Natural killer cell (primary cell): ENCODE data around the gene PCK2. TPM values are rescaled to one million over a fixed set of nuclear protein-coding genes. Genes with fewer than 3 reads are reported as not detected.
A peak's percentile ranks its signal among the peaks of the same experiment; 100 is the strongest.

Source experiments
- ATAC-seq, 3 donors: fragments of 150-1000 bp in 2 of 3; fragments of 200-7000 bp in 1 of 3; cut with Tn5 transposase; 1 replicate in 1 of 3; 2 replicates in 2 of 3; pipeline ENCODE4 v1.10.0; 2021; ENCODE audit warnings: mild to moderate bottlenecking in 2 of 3, moderate library complexity in 2 of 3
- DNase-seq, 2 donors: peaks; one replicate each; pipeline versions ENCODE4 v3.0.0 to v3.0.0-alpha.2; 2013 to 2021; ENCODE audit warnings: mixed read lengths in 1 of 2
- H3K27ac ChIP-seq: one replicate; pipeline ENCODE4 v1.5.1; 2013; ENCODE audit warnings: mild to moderate bottlenecking, low read length
- H3K27me3 ChIP-seq: one replicate; pipeline ENCODE4 v1.6.1; 2013; ENCODE audit warnings: low read length; ENCODE audit not compliant: control insufficient read depth, insufficient read depth
- H3K36me3 ChIP-seq: one replicate; pipeline ENCODE4 v1.6.1; 2013; ENCODE audit warnings: low read length; ENCODE audit not compliant: control insufficient read depth, insufficient read depth
- H3K4me1 ChIP-seq: one replicate; pipeline ENCODE4 v1.6.1; 2013; ENCODE audit warnings: low read length; ENCODE audit not compliant: control insufficient read depth, insufficient read depth
- H3K4me3 ChIP-seq: one replicate; pipeline ENCODE4 v1.5.1; 2013; ENCODE audit warnings: low read length
- H3K9me3 ChIP-seq: one replicate; pipeline ENCODE4 v1.6.1; 2013; ENCODE audit warnings: low read length; ENCODE audit not compliant: control insufficient read depth, insufficient read depth
- H3K27ac Mint-ChIP-seq, 2 donors: one replicate each; pipeline ENCODE4 v1.8.0; 2022; ENCODE audit warnings: mild to moderate bottlenecking in 2 of 2, mixed read lengths in 2 of 2, moderate library complexity in 1 of 2
- H3K27me3 Mint-ChIP-seq, 2 donors: one replicate each; pipeline ENCODE4 v1.8.0; 2022; ENCODE audit warnings: low read depth in 2 of 2, mixed read lengths in 2 of 2
- H3K36me3 Mint-ChIP-seq: one replicate; pipeline ENCODE4 v1.8.0; 2022; ENCODE audit warnings: mixed read lengths
- H3K4me1 Mint-ChIP-seq, 2 donors: one replicate each; pipeline ENCODE4 v1.8.0; 2022; ENCODE audit warnings: mixed read lengths in 2 of 2
- H3K4me3 Mint-ChIP-seq: one replicate; pipeline ENCODE4 v1.8.0; 2022; ENCODE audit warnings: mild to moderate bottlenecking, moderate library complexity, mixed read lengths
- H3K9me3 Mint-ChIP-seq, 2 donors: one replicate each; pipeline ENCODE4 v1.8.0; 2022; ENCODE audit warnings: mixed read lengths in 2 of 2
- WGBS: methylation state at CpG from one replicate; pipeline ENCODE4 v1.1.7; 2013; ENCODE audit warnings: missing lambda C conversion rate; ENCODE audit not compliant: insufficient coverage; 5-methylcytosine and 5-hydroxymethylcytosine counted together
- intact Hi-C: fragments of 100-400 bp; cut with micrococcal nuclease; formaldehyde crosslinking; loops from one replicate; pipeline ENCODE4 v1.14.2; 2022
- total RNA-seq, 4 donors: library from RNA; stranded (reverse); fragments of 120-200 nt in 1 of 4; gene quantifications; one replicate each; pipeline versions ENCODE4 v1.2.3 to v1.2.4, GENCODE V29; 2013 to 2022
- TF ChIP-seq, protein P1 (sequence below): fragments of 200-600 bp; IDR thresholded peaks from one replicate; pipeline ENCODE4 v1.8.0; 2022; ENCODE audit warnings: antibody characterized with exemption

PCK2 gene
- total RNA-seq, 3 donors from 2014 or later (not counting 1 experiment from before 2014, with no cell fraction given): 9.8 to 13.8 (median 12.3) TPM

DNA sequence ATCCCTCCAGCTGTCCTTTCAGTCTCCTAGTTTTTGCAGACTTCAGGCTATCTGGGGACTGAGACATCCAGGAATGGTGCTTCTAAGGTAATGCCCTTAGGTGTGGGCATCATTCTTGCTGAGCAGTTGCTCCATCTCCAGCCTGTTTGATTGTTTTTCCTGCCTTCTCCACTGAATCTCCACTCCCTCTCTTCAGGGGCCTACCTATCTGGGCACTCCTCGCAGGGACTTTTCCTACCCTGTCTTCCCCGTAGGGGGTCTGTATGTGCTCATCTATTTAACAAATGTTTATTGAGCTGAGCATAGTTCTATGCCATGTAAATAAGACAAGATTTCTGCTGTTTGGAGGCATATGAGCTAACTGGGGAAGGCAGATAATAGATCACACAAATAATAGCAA, 38.9 kb downstream of the PCK2 start:
- H3K4me3 Mint-ChIP-seq: no peak overlapping the region
- H3K9me3 ChIP-seq: no peaks in the 10 kb centered on the region
- TF ChIP-seq, protein P1, sequence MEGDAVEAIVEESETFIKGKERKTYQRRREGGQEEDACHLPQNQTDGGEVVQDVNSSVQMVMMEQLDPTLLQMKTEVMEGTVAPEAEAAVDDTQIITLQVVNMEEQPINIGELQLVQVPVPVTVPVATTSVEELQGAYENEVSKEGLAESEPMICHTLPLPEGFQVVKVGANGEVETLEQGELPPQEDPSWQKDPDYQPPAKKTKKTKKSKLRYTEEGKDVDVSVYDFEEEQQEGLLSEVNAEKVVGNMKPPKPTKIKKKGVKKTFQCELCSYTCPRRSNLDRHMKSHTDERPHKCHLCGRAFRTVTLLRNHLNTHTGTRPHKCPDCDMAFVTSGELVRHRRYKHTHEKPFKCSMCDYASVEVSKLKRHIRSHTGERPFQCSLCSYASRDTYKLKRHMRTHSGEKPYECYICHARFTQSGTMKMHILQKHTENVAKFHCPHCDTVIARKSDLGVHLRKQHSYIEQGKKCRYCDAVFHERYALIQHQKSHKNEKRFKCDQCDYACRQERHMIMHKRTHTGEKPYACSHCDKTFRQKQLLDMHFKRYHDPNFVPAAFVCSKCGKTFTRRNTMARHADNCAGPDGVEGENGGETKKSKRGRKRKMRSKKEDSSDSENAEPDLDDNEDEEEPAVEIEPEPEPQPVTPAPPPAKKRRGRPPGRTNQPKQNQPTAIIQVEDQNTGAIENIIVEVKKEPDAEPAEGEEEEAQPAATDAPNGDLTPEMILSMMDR: no peak
- H3K27me3 Mint-ChIP-seq: no peaks in the 10 kb centered on the region
- no peaks in the 10 kb centered on the region for H3K27me3 ChIP-seq
- H3K4me1 Mint-ChIP-seq: peaks cover 17 to 19% of the 10 kb centered on the region in 2 donors
- H3K36me3 ChIP-seq: peaks cover 11% of the 10 kb centered on the region
- H3K9me3 Mint-ChIP-seq: no peaks in the 10 kb centered on the region
- WGBS: 100% methylated on average over 1 of the region's 2 CpGs
- DNase-seq (no peak), ATAC-seq (no peak)
- H3K4me1 ChIP-seq: peaks cover 30% of the 10 kb centered on the region
- no peak overlapping the region for H3K27ac ChIP-seq
- no peaks in the 10 kb centered on the region for H3K36me3 Mint-ChIP-seq
- no peak overlapping the region for H3K27ac Mint-ChIP-seq
- intact Hi-C loops: loop anchor here (10.0 kb wide), 1 partner anchor 1208 kb away; the partner anchor contains the start of gene PRMT5
- H3K4me3 ChIP-seq: no peak overlapping the region

GRCh38 chr14:24133735-24134134, 39.6 kb downstream of the PCK2 start:
- WGBS: no CpG with 5 or more reads among the region's 1 CpG
- Mint-ChIP-seq H3K4me1 (peaks cover 21 to 24% of the 10 kb centered on the region in 2 donors), H3K27me3 (no peaks in the 10 kb centered on the region), H3K4me3 (no peak overlapping the region), H3K9me3 (no peaks in the 10 kb centered on the region), H3K27ac (no peak overlapping the region), H3K36me3 (no peaks in the 10 kb centered on the region)
- TF ChIP-seq, protein P1: no peak
- H3K9me3 ChIP-seq: no peaks in the 10 kb centered on the region
- H3K4me1 ChIP-seq: peaks cover 30% of the 10 kb centered on the region
- no peak overlapping the region for H3K4me3 ChIP-seq
- DNase-seq (no peak), ATAC-seq (no peak)
- H3K27ac ChIP-seq: no peak overlapping the region
- H3K36me3 ChIP-seq: peaks cover 19% of the 10 kb centered on the region
- H3K27me3 ChIP-seq: no peaks in the 10 kb centered on the region
- intact Hi-C loops: loop anchor here (10.0 kb wide), 1 partner anchor 1209 kb away; the partner anchor contains the start of gene PRMT5

DNA sequence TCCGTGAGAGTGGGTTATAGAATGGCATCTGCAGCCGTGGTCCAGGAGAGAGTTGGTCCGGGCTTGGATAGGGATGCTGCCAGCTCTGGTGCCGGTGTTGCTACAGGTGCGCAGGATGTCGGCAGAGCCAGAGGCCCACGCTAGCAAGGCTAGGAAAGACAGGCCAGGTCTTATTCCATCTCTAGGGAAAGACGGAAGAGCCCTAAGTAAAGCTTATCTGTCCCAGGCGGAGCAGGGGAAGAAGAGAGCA, 41.4 kb downstream of the PCK2 start:
- H3K36me3 ChIP-seq: peaks cover 25% of the 10 kb centered on the region
- TF ChIP-seq, protein P1: no peak
- no peaks in the 10 kb centered on the region for H3K27me3 Mint-ChIP-seq
- H3K4me3 ChIP-seq: peak overlapping the region; percentile 82
- H3K4me1 Mint-ChIP-seq: peaks cover 31 to 34% of the 10 kb centered on the region in 2 donors
- H3K9me3 ChIP-seq: no peaks in the 10 kb centered on the region
- H3K27ac Mint-ChIP-seq: peak overlapping the region; percentile 91 to 94
- peak overlapping the region; percentile 97 for H3K4me3 Mint-ChIP-seq
- DNase-seq (no peak), ATAC-seq (no peak)
- no peaks in the 10 kb centered on the region for H3K9me3 Mint-ChIP-seq
- 20% methylated on average over 9 of the region's 9 CpGs for WGBS
- H3K36me3 Mint-ChIP-seq: no peaks in the 10 kb centered on the region
- H3K4me1 ChIP-seq: peaks cover 41% of the 10 kb centered on the region
- no peaks in the 10 kb centered on the region for H3K27me3 ChIP-seq
- intact Hi-C loops: loop anchor here (10.0 kb wide), 1 partner anchor 1211 kb away; the partner anchor contains the start of gene PRMT5
- peak overlapping the region; percentile 78 for H3K27ac ChIP-seq
